ENCODE data around the gene ARHGAP30. TPM values are rescaled to one million over a fixed set of nuclear protein-coding genes. Genes with fewer than 3 reads are reported as not detected.

ARHGAP30 gene
- total RNA-seq, 1 experiment from 2014 or later: 0.55 TPM

- ATAC-seq: no peak
Observed at GRCh38 chr1:161054232-161054631, 15.5 kb downstream of the ARHGAP30 start.

GRCh38 chr1:161052899-161053298, 16.8 kb downstream of the ARHGAP30 start:
- DNase-seq: no peak
- Histone ChIP-seq H3K9ac (ENCODE audit: low read length) (no peak overlapping the region), H3K27me3 (ENCODE audit: low read length) (no peaks in the 10 kb centered on the region), H3K4me1 (ENCODE audit: insufficient read depth, low read length) (no peaks in the 10 kb centered on the region), H2AFZ (ENCODE audit: low read length) (no peak overlapping the region), H3K4me2 (ENCODE audit: low read length) (no peak overlapping the region), H3F3A (ENCODE audit: low read length, unreplicated experiment) (no peaks in the 10 kb centered on the region), H3K36me3 (ENCODE audit: low read depth, low read length) (no peaks in the 10 kb centered on the region), H3K9me2 (replicated peaks; ENCODE audit: low read length) (no peaks in the 10 kb centered on the region), H3K27ac (ENCODE audit: low read length) (no peak overlapping the region), H3K9me3 (ENCODE audit: low read length) (no peaks in the 10 kb centered on the region), H3K79me2 (ENCODE audit: low read length) (no peaks in the 10 kb centered on the region), H3K4me3 (ENCODE audit: low read length) (no peak overlapping the region), H4K20me1 (ENCODE audit: low read length) (no peaks in the 10 kb centered on the region)
- CTCF ChIA-PET: no interaction called here
- TF ChIP-seq EZH2 (IDR thresholded peaks at IDR 0.05; ENCODE audit: low read length, unreplicated experiment) (no peak), EZH2phosphoT487 (IDR thresholded peaks at IDR 0.05; ENCODE audit: borderline replicate concordance, low read length) (no peak), CTCF (conservative IDR thresholded peaks at IDR 0.05; ENCODE audit: low read depth, low read length) (no peak)
- BruUV-seq (replicated peaks): no TSS peak
- intact Hi-C loops (cut with micrococcal nuclease): no loop called here
- no peak for ATAC-seq
- POLR2A ChIA-PET (ENCODE audit: unreplicated experiment): no interaction called here

More at GRCh38 chr1:161054232-161054631, 15.5 kb downstream of the ARHGAP30 start:
- no peaks in the 10 kb centered on the region for H3K79me2 ChIP-seq (ENCODE audit: low read length)
- intact Hi-C loops (cut with micrococcal nuclease): no loop called here
- H3K4me2 ChIP-seq (ENCODE audit: low read length): no peak overlapping the region
- H3K27me3 ChIP-seq (ENCODE audit: low read length): no peaks in the 10 kb centered on the region
- H4K20me1 ChIP-seq (ENCODE audit: low read length): no peaks in the 10 kb centered on the region
- H3K9me2 ChIP-seq (replicated peaks; ENCODE audit: low read length): no peaks in the 10 kb centered on the region
- ChIA-PET POLR2A (ENCODE audit: unreplicated experiment) (no interaction called here), CTCF (no interaction called here)
- H2AFZ ChIP-seq (ENCODE audit: low read length): no peak overlapping the region
- H3K9ac ChIP-seq (ENCODE audit: low read length): no peak overlapping the region
- H3K4me3 ChIP-seq (ENCODE audit: low read length): no peak overlapping the region
- H3K36me3 ChIP-seq (ENCODE audit: low read depth, low read length): no peaks in the 10 kb centered on the region
- no peak overlapping the region for H3K27ac ChIP-seq (ENCODE audit: low read length)
- DNase-seq: no peak
- BruUV-seq (replicated peaks): no TSS peak
- H3K9me3 ChIP-seq (ENCODE audit: low read length): no peaks in the 10 kb centered on the region
- no peaks in the 10 kb centered on the region for H3F3A ChIP-seq (ENCODE audit: low read length, unreplicated experiment)
- no peak for TF ChIP-seq EZH2 (IDR thresholded peaks at IDR 0.05; ENCODE audit: low read length, unreplicated experiment)
- no peak for TF ChIP-seq CTCF (conservative IDR thresholded peaks at IDR 0.05; ENCODE audit: low read depth, low read length)
- no peak for TF ChIP-seq EZH2phosphoT487 (IDR thresholded peaks at IDR 0.05; ENCODE audit: borderline replicate concordance, low read length)
- H3K4me1 ChIP-seq (ENCODE audit: insufficient read depth, low read length): no peaks in the 10 kb centered on the region

- ChIA-PET CTCF (no interaction called here), POLR2A (ENCODE audit: unreplicated experiment) (no interaction called here)
- H3K9ac ChIP-seq (ENCODE audit: low read length): no peak overlapping the region
- ATAC-seq: no peak
- no peak for DNase-seq
- TF ChIP-seq EZH2phosphoT487 (IDR thresholded peaks at IDR 0.05; ENCODE audit: borderline replicate concordance, low read length) (no peak), CTCF (conservative IDR thresholded peaks at IDR 0.05; ENCODE audit: low read depth, low read length) (no peak), EZH2 (IDR thresholded peaks at IDR 0.05; ENCODE audit: low read length, unreplicated experiment) (no peak)
- no peaks in the 10 kb centered on the region for H3K27me3 ChIP-seq (ENCODE audit: low read length)
- peaks cover 4% of the 10 kb centered on the region; the same call in 1 of the 2 replicates for H3K36me3 ChIP-seq (ENCODE audit: low read depth, low read length)
- no peaks in the 10 kb centered on the region for H3F3A ChIP-seq (ENCODE audit: low read length, unreplicated experiment)
- no peaks in the 10 kb centered on the region for H4K20me1 ChIP-seq (ENCODE audit: low read length)
- no peak overlapping the region for H2AFZ ChIP-seq (ENCODE audit: low read length)
- no TSS peak for BruUV-seq (replicated peaks)
- peaks cover 6% of the 10 kb centered on the region; the same call in 1 of the 2 replicates for H3K9me3 ChIP-seq (ENCODE audit: low read length)
- H3K4me3 ChIP-seq (ENCODE audit: low read length): no peak overlapping the region
- H3K27ac ChIP-seq (ENCODE audit: low read length): no peak overlapping the region
- H3K4me1 ChIP-seq (ENCODE audit: insufficient read depth, low read length): peaks cover 5% of the 10 kb centered on the region
- no peak overlapping the region for H3K4me2 ChIP-seq (ENCODE audit: low read length)
- no peaks in the 10 kb centered on the region for H3K79me2 ChIP-seq (ENCODE audit: low read length)
- intact Hi-C loops (cut with micrococcal nuclease): no loop called here
- no peaks in the 10 kb centered on the region for H3K9me2 ChIP-seq (replicated peaks; ENCODE audit: low read length)
Observed at GRCh38 chr1:161051219-161051618, 18.5 kb downstream of the ARHGAP30 start.

Data from PC-3 (cell line).